Vagina (tissue), 2 donors: Measurements from ENCODE around the gene TNS1.

Source experiments
- CTCF ChIP-seq, 3 experiments: fragments of 450-650 bp in 2 of 3; fragments of 200-600 bp in 1 of 3; sonication (generic) in 1 of 3; IDR thresholded peaks; one replicate each; pipeline ENCODE4 v1.5.1; 2017 to 2019; ENCODE audit warnings: antibody characterized with exemption in 3 of 3, mild to moderate bottlenecking in 2 of 3, moderate library complexity in 2 of 3
- POLR2A ChIP-seq, 2 donors: fragments of 450-650 bp; IDR thresholded peaks; one replicate each; pipeline ENCODE4 v1.6.1; 2017; ENCODE audit warnings: antibody characterized with exemption in 2 of 2, mild to moderate bottlenecking in 2 of 2, moderate library complexity in 2 of 2
- POLR2AphosphoS5 ChIP-seq, 2 donors: sonication (generic); formaldehyde crosslinking; IDR thresholded peaks; one replicate each; pipeline ENCODE4 v1.9.0; 2017; ENCODE audit warnings: antibody characterized with exemption in 2 of 2, mild to moderate bottlenecking in 2 of 2, low read depth in 1 of 2; ENCODE audit not compliant: insufficient read depth in 1 of 2

- TF ChIP-seq CTCF (IDR thresholded peaks at IDR 0.05) (no peak), POLR2A (IDR thresholded peaks at IDR 0.05) (no peak), POLR2AphosphoS5 (IDR thresholded peaks at IDR 0.05; ENCODE audit: insufficient read depth in 1 of 2, low read depth in 1 of 2) (no peak)
Observed at GRCh38 chr2:217998926-217999594, 3.7 kb downstream of the TNS1 start.
